ENCODE measurements around the gene ACR.
"Not testable (repeated sequence)": the region's sequence is repeated elsewhere in the genome, so short reads cannot be mapped to it uniquely, and the experiment has no call there.

- TF ChIP-seq EZH2 (IDR thresholded peaks at IDR 0.05; ENCODE audit: low read depth, unreplicated experiment); CTCF (conservative IDR thresholded peaks at IDR 0.05; ENCODE audit: low read depth in 2 of 2); REST (IDR thresholded peaks at IDR 0.05; ENCODE audit: unreplicated experiment); EZH2phosphoT487 (IDR thresholded peaks at IDR 0.05; ENCODE audit: unreplicated experiment); CREB1 (CRISPR knock-in tag; IDR thresholded peaks at IDR 0.05; ENCODE audit: low read depth); JUNB (IDR thresholded peaks at IDR 0.05; ENCODE audit: unreplicated experiment); POLR2AphosphoS5 (IDR thresholded peaks at IDR 0.05; ENCODE audit: low read depth); ZNF462 (CRISPR knock-in tag; IDR thresholded peaks at IDR 0.05); ZNF331 (CRISPR knock-in tag; IDR thresholded peaks at IDR 0.05; ENCODE audit: low read depth); NANOG (IDR thresholded peaks at IDR 0.05; ENCODE audit: borderline replicate concordance); ETS1 (IDR thresholded peaks at IDR 0.05); STAT1 (IDR thresholded peaks at IDR 0.05; ENCODE audit: unreplicated experiment): not testable (repeated sequence)
Observed at GRCh38 chr22:50780244-50780643, 42.2 kb downstream of the ACR start.
